HepG2 (cell line): Measurements from ENCODE around the gene L3MBTL4. TPM values are rescaled to one million over a fixed set of nuclear protein-coding genes. Genes with fewer than 3 reads are reported as not detected.

Experiments
- ATAC-seq: fragments of 200-7000 bp; cut with Tn5 transposase; 3 replicates; pipeline ENCODE4 v1.9.1; 2020; ENCODE audit warnings: mild to moderate bottlenecking, moderate library complexity
- BruUV-seq: library from RNA; stranded (reverse); fragments of 400-500 nt; replicated peaks from 2 replicates; lab custom pipeline; 2021; lab: Mats Ljungman, UMichigan
- CTCF ChIA-PET: fragments of 300-600 bp; formaldehyde crosslinking; extraction: SDS; loops from one replicate; lab custom pipeline; 2021; ENCODE audit warnings: low total read pairs, inconsistent platforms, low intra/inter-chr PET ratio; lab: Yijun Ruan, JAX
- POLR2A ChIA-PET: fragments of 350-600 bp; sonication (Branson Sonifier 250); formaldehyde crosslinking; loops from one replicate; lab custom pipeline; 2020; ENCODE audit warnings: antibody characterized with exemption, inconsistent platforms; lab: Yijun Ruan, JAX
- DNase-seq: peaks from one replicate; pipeline ENCODE4 v3.0.0-alpha.2; 2015; ENCODE audit warnings: low spot score
- FAIRE-seq: peaks from 3 replicates; lab custom pipeline; 2011; peaks lifted over from hg19 to GRCh38; lab: Jason Lieb, UNC
- H2AFZ ChIP-seq: one replicate; pipeline ENCODE4 v1.6.1; 2011; ENCODE audit warnings: low read length, inconsistent platforms
- H3K27ac ChIP-seq: fragments of 300-600 bp; 3 replicates; pipeline ENCODE4 v1.8.0; 2011; ENCODE audit warnings: mixed run types, mild to moderate bottlenecking, mixed read lengths, low read length, inconsistent platforms; ENCODE audit not compliant: insufficient read depth; ENCODE audit errors: extremely low read length
- H3K27me3 ChIP-seq, 2 experiments: fragments of 200-600 bp in 1 of 2; 2 replicates in 1 of 2; 3 replicates in 1 of 2; pipeline versions ENCODE4 v1.6.0 to v1.8.0; 2011; ENCODE audit warnings: low read length in 2 of 2, mild to moderate bottlenecking in 2 of 2, moderate library complexity in 2 of 2, inconsistent platforms in 1 of 2; ENCODE audit not compliant: insufficient read depth in 2 of 2, control insufficient read depth in 1 of 2
- H3K36me3 ChIP-seq, 2 experiments: fragments of 200-600 bp in 1 of 2; replicated peaks in 1 of 2; 2 replicates in 1 of 2; 3 replicates in 1 of 2; pipeline versions ENCODE4 v1.5.1 to v1.8.0; 2011; ENCODE audit warnings: low read length in 2 of 2, inconsistent platforms in 1 of 2; ENCODE audit not compliant: insufficient read depth in 2 of 2, control insufficient read depth in 1 of 2
- H3K4me1 ChIP-seq: 2 replicates; pipeline ENCODE4 v1.5.1; 2012; ENCODE audit warnings: low read length, inconsistent platforms; ENCODE audit not compliant: insufficient read depth
- H3K4me2 ChIP-seq: 2 replicates; pipeline ENCODE4 v1.6.0; 2011; ENCODE audit warnings: low read depth, low read length, inconsistent platforms
- H3K4me3 ChIP-seq, 3 experiments: fragments of 200-600 bp in 1 of 3; sonication (generic), shearing (Covaris generic) in 1 of 3; replicated peaks in 1 of 3; 2 replicates each; pipeline ENCODE4 v1.5.1; 2011 to 2016; ENCODE audit warnings: low read length in 3 of 3, inconsistent platforms in 2 of 3, low read depth in 2 of 3, mild to moderate bottlenecking in 2 of 3, control low read depth in 1 of 3, mixed read lengths in 1 of 3; ENCODE audit not compliant: insufficient read depth in 1 of 3
- H3K79me2 ChIP-seq: one replicate; pipeline ENCODE4 v1.6.1; 2011; ENCODE audit warnings: low read length, inconsistent platforms; ENCODE audit not compliant: insufficient read depth
- H3K9ac ChIP-seq: 2 replicates; pipeline ENCODE4 v1.6.0; 2011; ENCODE audit warnings: mild to moderate bottlenecking, low read depth, low read length, inconsistent platforms; ENCODE audit not compliant: insufficient read depth
- H3K9me3 ChIP-seq: 2 replicates; pipeline ENCODE4 v1.5.1; 2012; ENCODE audit warnings: mild to moderate bottlenecking, low read length
- H4K20me1 ChIP-seq: 2 replicates; pipeline ENCODE4 v1.6.0; 2011; ENCODE audit warnings: inconsistent platforms, mild to moderate bottlenecking, low read length, moderate library complexity; ENCODE audit not compliant: insufficient read depth
- ATF7 ChIP-seq, 2 experiments: fragments of 450-650 bp in 1 of 2; sonication (generic) in 1 of 2; formaldehyde crosslinking in 1 of 2; IDR thresholded peaks; 2 replicates each; pipeline versions ENCODE4 v1.4.0 to v1.6.1; 2016 to 2020; ENCODE audit warnings: antibody characterized with exemption in 1 of 2, mild to moderate bottlenecking in 1 of 2, missing genetic modification reagents in 1 of 2
- DR1 ChIP-seq: sonication (generic); formaldehyde crosslinking; IDR thresholded peaks from 2 replicates; pipeline ENCODE4 v1.8.0; 2021; ENCODE audit warnings: mild to moderate bottlenecking, missing genetic modification reagents, inconsistent platforms
- FOXK1 ChIP-seq: sonication (generic); formaldehyde crosslinking; IDR thresholded peaks from 2 replicates; pipeline ENCODE4 v1.4.0; 2020; ENCODE audit warnings: low read depth, missing genetic modification reagents, borderline replicate concordance
- HOXA7 ChIP-seq: sonication (generic); formaldehyde crosslinking; IDR thresholded peaks from 2 replicates; pipeline ENCODE4 v1.8.1; 2022; ENCODE audit warnings: mild to moderate bottlenecking, missing genetic modification reagents, moderate library complexity
- PHF21A ChIP-seq: sonication (generic); formaldehyde crosslinking; IDR thresholded peaks from 2 replicates; pipeline ENCODE4 v1.5.0; 2020; ENCODE audit warnings: mild to moderate bottlenecking, missing genetic modification reagents
- POLR2AphosphoS5 ChIP-seq: IDR thresholded peaks from 2 replicates; pipeline ENCODE4 v1.6.1; 2012; ENCODE audit warnings: low read depth, low read length
- RBM39 ChIP-seq: fragments of 200-400 bp; formaldehyde crosslinking; IDR thresholded peaks from one replicate; pipeline ENCODE4 v1.6.1; 2018; ENCODE audit warnings: antibody characterized with exemption, mild to moderate bottlenecking, low read depth, low read length; ENCODE audit not compliant: poor library complexity, severe bottlenecking
- ZFY ChIP-seq: sonication (generic); formaldehyde crosslinking; IDR thresholded peaks from 2 replicates; pipeline ENCODE4 v1.4.0; 2020; ENCODE audit warnings: missing genetic modification reagents
- ZNF335 ChIP-seq: sonication (generic); formaldehyde crosslinking; IDR thresholded peaks from 2 replicates; pipeline ENCODE4 v1.4.0; 2020; ENCODE audit warnings: missing genetic modification reagents
- WGBS: methylation state at CpG from one replicate; pipeline ENCODE4 v1.1.6; 2017; ENCODE audit warnings: low lambda C conversion rate; 5-methylcytosine and 5-hydroxymethylcytosine counted together
- in situ Hi-C: cut with HindIII; loops from 2 replicates; pipeline ENCODE4 v1.10.0; 2017; ENCODE audit warnings: low pct_unique_long_range_greater_than_20kb; ENCODE audit not compliant: extremely low pct_ligation_motif_present
- intact Hi-C: fragments of 100-400 bp; cut with micrococcal nuclease; formaldehyde crosslinking; loops from one replicate; pipeline ENCODE4 v1.10.0; 2022; ENCODE audit not compliant: unreplicated experiment
- polyA plus RNA-seq, 8 experiments: library from polyadenylated mRNA; depleted of rRNA in 3 of 8; stranded (reverse) in 7 of 8; unstranded in 1 of 8; fragments of >200 nt; fragmentation: Illumina TruSeq in 4 of 8; extraction: Trizol in 4 of 8; gene quantifications; 2 replicates each; pipeline versions ENCODE4 v1.2.1 to v1.2.3, GENCODE V29; 2011 to 2016; ENCODE audit warnings: low read depth in 4 of 8, missing spikeins in 1 of 8, mixed read lengths in 1 of 8; ENCODE audit not compliant: insufficient read depth in 1 of 8
- total RNA-seq, 5 experiments: library from RNA; depleted of rRNA; stranded (reverse); fragments of >200 nt; fragmentation: Illumina TruSeq; extraction: Trizol; gene quantifications; 2 replicates each; pipeline ENCODE4 v1.2.3, GENCODE V29; 2016; ENCODE audit warnings: low read depth in 1 of 5
- TF ChIP-seq, protein P1 (sequence below): sonication (generic); formaldehyde crosslinking; IDR thresholded peaks from 2 replicates; pipeline ENCODE4 v1.4.0; 2020; ENCODE audit warnings: mild to moderate bottlenecking, missing genetic modification reagents

The L3MBTL4 gene
- total and polyA plus RNA-seq, 2 of the 13 experiments (the other 11 are each of a cell fraction or from before 2014, with no cell fraction given): 10.8 to 13.3 TPM

DNA sequence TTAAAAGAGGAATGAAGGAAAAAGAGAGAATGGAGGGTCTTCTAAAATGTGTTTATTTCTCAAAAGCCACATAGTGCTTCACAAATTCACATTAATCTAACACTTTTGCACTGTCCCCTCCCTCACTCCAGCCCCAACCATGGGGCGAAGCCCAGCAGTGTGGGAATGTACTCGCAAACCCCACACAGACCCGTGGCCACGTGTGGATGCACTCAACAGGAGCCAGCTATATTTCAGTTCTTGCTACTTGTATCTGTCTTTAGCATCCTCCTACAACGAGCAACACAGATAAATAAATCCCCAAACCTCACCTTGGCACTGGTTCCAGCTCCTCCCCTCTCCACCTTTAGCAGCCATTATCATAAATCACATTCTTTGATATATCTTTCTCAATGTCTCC lies 427.5 kb downstream of the L3MBTL4 start:
- TF ChIP-seq ZFY (no peak), HOXA7 (no peak), DR1 (CRISPR knock-in tag) (no peak), FOXK1 (CRISPR knock-in tag) (no peak), ZNF335 (CRISPR knock-in tag) (no peak)
- TF ChIP-seq, protein P1, sequence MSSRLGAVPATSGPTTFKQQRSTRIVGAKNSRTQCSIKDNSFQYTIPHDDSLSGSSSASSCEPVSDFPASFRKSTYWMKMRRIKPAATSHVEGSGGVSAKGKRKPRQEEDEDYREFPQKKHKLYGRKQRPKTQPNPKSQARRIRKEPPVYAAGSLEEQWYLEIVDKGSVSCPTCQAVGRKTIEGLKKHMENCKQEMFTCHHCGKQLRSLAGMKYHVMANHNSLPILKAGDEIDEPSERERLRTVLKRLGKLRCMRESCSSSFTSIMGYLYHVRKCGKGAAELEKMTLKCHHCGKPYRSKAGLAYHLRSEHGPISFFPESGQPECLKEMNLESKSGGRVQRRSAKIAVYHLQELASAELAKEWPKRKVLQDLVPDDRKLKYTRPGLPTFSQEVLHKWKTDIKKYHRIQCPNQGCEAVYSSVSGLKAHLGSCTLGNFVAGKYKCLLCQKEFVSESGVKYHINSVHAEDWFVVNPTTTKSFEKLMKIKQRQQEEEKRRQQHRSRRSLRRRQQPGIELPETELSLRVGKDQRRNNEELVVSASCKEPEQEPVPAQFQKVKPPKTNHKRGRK: no peak
- no peaks in the 10 kb centered on the region for H3K9me3 ChIP-seq
- H3K27ac ChIP-seq: no peak overlapping the region
- ATAC-seq: no peak
- in situ Hi-C loops (no loop called here), intact Hi-C loops (no loop called here)
- FAIRE-seq: no peak
- WGBS: 85% methylated on average over 5 of the region's 5 CpGs
- no peak overlapping the region for H3K9ac ChIP-seq
- no peak overlapping the region for H3K4me2 ChIP-seq
- CTCF ChIA-PET: no interaction called here
- H3K4me3 ChIP-seq: no peak overlapping the region
- H3K4me1 ChIP-seq: no peaks in the 10 kb centered on the region
- POLR2A ChIA-PET: no interaction called here
- H3K79me2 ChIP-seq: no peaks in the 10 kb centered on the region
- no TSS peak for BruUV-seq
- no peaks in the 10 kb centered on the region for H3K27me3 ChIP-seq
- H4K20me1 ChIP-seq: no peaks in the 10 kb centered on the region
- DNase-seq: no peak
- no peaks in the 10 kb centered on the region; a peak in 1 of 5 replicates for H3K36me3 ChIP-seq
- no peak overlapping the region for H2AFZ ChIP-seq

DNA sequence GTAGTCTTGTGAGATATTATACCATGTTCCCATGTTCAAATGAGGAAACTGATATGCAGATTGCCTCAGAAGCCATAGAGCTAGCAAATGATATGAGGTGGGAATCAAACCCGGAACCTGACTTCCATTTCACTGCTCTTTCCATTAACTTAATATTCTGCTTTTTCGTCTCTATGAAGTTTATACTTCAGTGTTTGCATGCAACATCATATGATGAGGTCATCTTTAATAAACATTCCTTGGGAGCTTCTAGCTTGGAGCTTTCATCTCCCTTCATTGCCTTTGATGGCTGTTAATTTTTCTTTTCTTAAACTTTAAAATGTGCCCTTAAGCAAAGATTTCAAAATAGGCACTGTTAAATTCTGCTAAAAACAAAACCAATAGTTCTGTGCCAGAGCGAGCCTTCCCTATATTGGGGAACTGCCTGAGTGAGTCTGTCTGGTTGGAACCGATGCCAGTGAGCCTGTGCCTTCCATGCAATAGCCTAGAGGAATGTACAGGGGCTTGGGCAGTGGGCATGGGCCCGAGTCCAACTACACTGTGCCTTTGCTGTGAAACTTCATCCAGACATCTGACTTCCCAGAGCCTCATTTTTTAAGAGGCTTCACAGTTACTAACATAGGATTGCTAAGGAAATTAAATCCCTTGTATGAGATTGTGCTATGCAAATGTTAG lies 428.3 kb downstream of the L3MBTL4 start:
- H3K36me3 ChIP-seq: no peaks in the 10 kb centered on the region; a peak in 1 of 5 replicates
- no peaks in the 10 kb centered on the region for H3K79me2 ChIP-seq
- intact Hi-C loops: no loop called here
- FAIRE-seq (no peak), DNase-seq (no peak), ATAC-seq (no peak)
- no TSS peak for BruUV-seq
- H3K27ac ChIP-seq: no peak overlapping the region
- no peak overlapping the region for H3K9ac ChIP-seq
- 93% methylated on average over 4 of the region's 5 CpGs for WGBS
- no peaks in the 10 kb centered on the region for H3K27me3 ChIP-seq
- TF ChIP-seq ATF7 (IDR thresholded peaks at IDR 0.05) (peak; percentile 80), ATF7 (CRISPR knock-in tag; IDR thresholded peaks at IDR 0.05) (no peak), RBM39 (no peak), POLR2AphosphoS5 (no peak), PHF21A (CRISPR knock-in tag) (no peak)
- in situ Hi-C loops: no loop called here
- no peaks in the 10 kb centered on the region for H4K20me1 ChIP-seq
- H3K4me3 ChIP-seq: no peak overlapping the region
- no peak overlapping the region for H3K4me2 ChIP-seq
- H3K4me1 ChIP-seq: no peaks in the 10 kb centered on the region
- no peaks in the 10 kb centered on the region for H3K9me3 ChIP-seq
- ChIA-PET POLR2A (no interaction called here), CTCF (no interaction called here)
- no peak overlapping the region for H2AFZ ChIP-seq
